Middle frontal gyrus (tissue), 1 donor: ENCODE results near the gene EEF1A1.
"Not testable (repeated sequence)": the region's sequence is repeated elsewhere in the genome, so short reads cannot be mapped to it uniquely, and the experiment has no call there.

ENCODE experiments used
- DNase-seq: peaks from one replicate; pipeline ENCODE4 v3.0.0-alpha.2; 2015; ENCODE audit warnings: low spot score; ENCODE audit errors: extremely low spot score

Gene EEF1A1

GRCh38 chr6:73506246-73506645, 14.6 kb downstream of the EEF1A1 start:
- DNase-seq: no peak

- DNase-seq: not testable (repeated sequence)
These were observed 15.1 kb downstream of the EEF1A1 start for GRCh38 chr6:73505705-73506104.

- DNase-seq: no peak
These were observed 15.7 kb downstream of the EEF1A1 start for GRCh38 chr6:73505142-73505541.

- no peak for DNase-seq
These were observed 16.7 kb downstream of the EEF1A1 start for GRCh38 chr6:73504160-73504559.

GRCh38 chr6:73503027-73503772, 17.6 kb downstream of the EEF1A1 start:
- DNase-seq: no peak

- no peak for DNase-seq
These were observed 22.9 kb downstream of the EEF1A1 start for GRCh38 chr6:73497915-73498314.

GRCh38 chr6:73491377-73491776, 29.5 kb downstream of the EEF1A1 start:
- no peak for DNase-seq

- no peak for DNase-seq
These were observed 33.4 kb downstream of the EEF1A1 start for GRCh38 chr6:73487473-73487872.

- no peak for DNase-seq
These were observed 36.4 kb downstream of the EEF1A1 start for GRCh38 chr6:73484438-73484837.

GRCh38 chr6:73481969-73482368, 38.9 kb downstream of the EEF1A1 start:
- no peak for DNase-seq

GRCh38 chr6:73477407-73477806, 43.4 kb downstream of the EEF1A1 start:
- no peak for DNase-seq

GRCh38 chr6:73476723-73477122, 44.1 kb downstream of the EEF1A1 start:
- no peak for DNase-seq

GRCh38 chr6:73471686-73472290, 49.0 kb downstream of the EEF1A1 start:
- DNase-seq: no peak
